Renal cortex interstitium (tissue), 11 donors: Measurements from ENCODE around the gene CDCA5. TPM values are rescaled to one million over a fixed set of nuclear protein-coding genes. Genes with fewer than 3 reads are reported as not detected.

ENCODE experiments used
- DNase-seq, 11 donors: peaks; one replicate each; pipeline ENCODE4 v3.0.0-alpha.2; 2013; ENCODE audit warnings: low read depth in 9 of 11, low spot score in 4 of 11; ENCODE audit errors: extremely low read depth in 1 of 11
- polyA plus RNA-seq, 3 donors: library from polyadenylated mRNA; unstranded; fragments of 120-200 nt; gene quantifications; one replicate each; pipeline ENCODE4 v1.2.1, GENCODE V29; 2013; ENCODE audit not compliant: insufficient read length in 3 of 3

CDCA5 gene
- polyA plus RNA-seq, 3 donors: 16.3 to 24.5 (median 20.1) TPM

- DNase-seq: no peak
Measured at GRCh38 chr11:65034423-65034822, 49.4 kb downstream of the CDCA5 start.

DNA sequence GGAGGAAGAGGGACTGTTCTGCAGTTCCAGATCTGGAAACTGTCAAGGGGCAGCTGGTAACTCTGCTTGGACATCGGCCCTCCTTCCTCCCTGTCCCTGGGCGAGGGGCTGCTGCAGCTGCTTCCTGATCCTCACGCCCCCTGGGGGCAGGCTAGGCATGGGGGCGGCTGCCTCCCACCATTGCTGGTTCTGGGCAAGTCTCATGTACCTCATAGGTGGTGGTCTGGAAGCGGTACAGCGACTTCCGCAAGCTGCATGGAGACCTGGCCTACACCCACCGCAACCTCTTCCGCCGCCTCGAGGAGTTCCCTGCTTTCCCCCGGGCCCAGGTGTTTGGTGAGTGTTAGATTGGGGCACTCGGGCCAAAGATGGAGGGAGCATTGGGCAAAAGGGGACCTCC lies 51.6 kb downstream of the CDCA5 start:
- no peak for DNase-seq

Other genes with a start within 250 kb of the CDCA5 start
- gene CDC42BPG, start 239.4 kb downstream of the CDCA5 start, polyA plus RNA-seq: 1 to 10 TPM; 4.0 to 6.3 (median 5.8) TPM
- gene EHD1, start 205.4 kb downstream of the CDCA5 start, polyA plus RNA-seq: 10 to 100 TPM; 54.8 to 67.9 (median 60.8) TPM
- gene ATG2A, start 166.8 kb downstream of the CDCA5 start, polyA plus RNA-seq: 10 to 100 TPM; 16.7 to 25.3 (median 21.7) TPM
- 10 to 100 TPM; 15.2 to 18.4 (median 16.1) TPM for gene PPP2R5B, start 159.4 kb downstream of the CDCA5 start, polyA plus RNA-seq
- 1 to 10 TPM; 1.6 to 3.0 (median 2.4) TPM for gene GPHA2, start 148.1 kb downstream of the CDCA5 start, polyA plus RNA-seq
- gene MAJIN, start 111.9 kb downstream of the CDCA5 start, polyA plus RNA-seq: 1 to 10 TPM in 2 of 3 donors, under 1 TPM in 1; 0.76 to 1.2 (median 1.1) TPM
- gene BATF2, start 87.1 kb downstream of the CDCA5 start, polyA plus RNA-seq: 1 to 10 TPM; 2.3 to 3.5 (median 3.0) TPM
- gene ARL2, start 69.9 kb downstream of the CDCA5 start, polyA plus RNA-seq: 10 to 100 TPM; 49.0 to 73.9 (median 63.6) TPM
- 10 to 100 TPM; 21.4 to 33.1 (median 27.1) TPM for gene SNX15, start 56.6 kb downstream of the CDCA5 start, polyA plus RNA-seq
- 10 to 100 TPM in 2 of 3 donors, 1 to 10 TPM in 1; 8.8 to 18.6 (median 10.5) TPM for gene SAC3D1, start 42.8 kb downstream of the CDCA5 start, polyA plus RNA-seq
- 10 to 100 TPM in 2 of 3 donors, 1 to 10 TPM in 1; 9.5 to 14.5 (median 10.7) TPM for gene NAALADL1, start 25.5 kb downstream of the CDCA5 start, polyA plus RNA-seq
- 10 to 100 TPM; 26.6 to 38.4 (median 30.7) TPM for gene ZFPL1, start 182 bp upstream of the CDCA5 start, polyA plus RNA-seq
- gene VPS51, start 12.2 kb upstream of the CDCA5 start, polyA plus RNA-seq: 100 to 1,000 TPM in 2 of 3 donors, 10 to 100 TPM in 1; 85.0 to 146 (median 138) TPM
- 10 to 100 TPM; 66.3 to 91.9 (median 82.8) TPM for gene TM7SF2, start 27.8 kb upstream of the CDCA5 start, polyA plus RNA-seq
- gene ZNHIT2, start 33.7 kb upstream of the CDCA5 start, polyA plus RNA-seq: 1 to 10 TPM; 5.3 to 9.4 (median 9.1) TPM
- gene FAU, start 38.1 kb upstream of the CDCA5 start, polyA plus RNA-seq: 100 to 1,000 TPM; 528 to 810 (median 808) TPM
- 10 to 100 TPM; 55.7 to 59.3 (median 57.2) TPM for gene MRPL49, start 38.3 kb upstream of the CDCA5 start, polyA plus RNA-seq
- 10 to 100 TPM; 47.9 to 53.6 (median 52.1) TPM for gene SYVN1, start 50.5 kb upstream of the CDCA5 start, polyA plus RNA-seq
- gene SPDYC, start 86.2 kb upstream of the CDCA5 start, polyA plus RNA-seq: not detected
- gene CAPN1, start 97.9 kb upstream of the CDCA5 start, polyA plus RNA-seq: 100 to 1,000 TPM in 2 of 3 donors, 10 to 100 TPM in 1; 82.9 to 105 (median 104) TPM
- 10 to 100 TPM; 23.8 to 31.1 (median 27.8) TPM for gene POLA2, start 177.9 kb upstream of the CDCA5 start, polyA plus RNA-seq
- 10 to 100 TPM in 2 of 3 donors, 1 to 10 TPM in 1; 8.8 to 12.7 (median 11.3) TPM for gene CDC42EP2, start 230.8 kb upstream of the CDCA5 start, polyA plus RNA-seq
- 10 to 100 TPM; 87.8 to 95.3 (median 90.7) TPM for gene DPF2, start 249.8 kb upstream of the CDCA5 start, polyA plus RNA-seq